Measurements from ENCODE around the gene DTWD2. TPM values are rescaled to one million over a fixed set of nuclear protein-coding genes. Genes with fewer than 3 reads are reported as not detected.
"Not testable (repeated sequence)": the region's sequence is repeated elsewhere in the genome, so short reads cannot be mapped to it uniquely, and the experiment has no call there.

DTWD2 gene
- polyA plus RNA-seq, 1 donor, result 11.0 TPM

DNA sequence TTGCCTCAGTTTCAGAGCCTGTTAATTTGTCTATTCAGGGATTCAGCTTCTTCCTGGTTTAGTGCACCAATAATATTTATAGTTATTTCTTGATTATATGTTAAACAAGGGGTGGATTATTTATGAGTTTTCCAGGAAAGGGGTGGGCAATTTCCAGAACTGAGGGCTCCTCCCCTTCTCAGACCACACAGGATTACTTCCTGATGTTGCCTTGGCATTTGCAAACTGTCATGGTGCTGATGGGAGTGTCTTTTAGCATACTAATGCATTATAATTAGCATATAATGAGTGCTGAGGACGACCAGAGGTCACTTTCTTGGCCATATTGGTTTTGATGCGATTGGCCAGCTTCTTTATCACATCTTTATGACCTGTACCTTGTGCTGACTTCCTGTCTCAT lies 6.2 kb upstream of the DTWD2 start:
- DNase-seq, result no peak

DNA sequence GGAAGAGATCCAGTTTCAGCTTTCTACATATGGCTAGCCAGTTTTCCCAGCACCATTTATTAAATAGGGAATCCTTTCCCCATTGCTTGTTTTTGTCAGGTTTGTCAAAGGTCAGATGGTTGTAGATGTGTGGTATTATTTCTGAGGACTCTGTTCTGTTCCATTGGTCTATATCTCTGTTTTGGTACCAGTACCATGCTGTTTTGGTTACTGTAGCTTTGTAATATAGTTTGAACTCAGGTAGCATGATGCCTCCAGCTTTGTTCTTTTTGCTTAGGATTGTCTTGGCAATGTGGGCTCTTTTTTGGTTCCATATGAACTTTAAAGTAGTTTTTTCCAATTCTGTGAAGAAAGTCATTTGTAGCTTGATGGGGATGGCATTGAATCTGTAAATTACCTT lies 4.8 kb upstream of the DTWD2 start:
- DNase-seq, result not testable (repeated sequence)

DNA sequence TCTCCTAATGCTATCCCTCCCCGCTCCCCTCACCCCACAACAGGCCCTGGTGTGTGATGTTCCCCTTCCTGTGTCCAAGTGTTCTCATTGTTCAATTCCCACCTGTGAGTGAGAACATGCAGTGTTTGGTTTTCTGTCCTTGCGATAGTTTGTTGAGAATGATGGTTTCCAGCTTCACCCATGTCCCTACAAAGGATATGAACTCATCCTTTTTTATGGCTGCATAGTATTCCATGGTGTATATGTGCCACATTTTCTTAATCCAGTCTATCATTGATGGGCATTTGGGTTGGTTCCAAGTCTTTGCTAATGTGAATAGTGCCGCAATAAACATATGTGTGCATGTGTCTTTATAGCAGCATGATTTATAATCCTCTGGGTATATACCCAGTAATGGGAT lies 3.7 kb upstream of the DTWD2 start:
- DNase-seq, result not testable (repeated sequence)

DNA sequence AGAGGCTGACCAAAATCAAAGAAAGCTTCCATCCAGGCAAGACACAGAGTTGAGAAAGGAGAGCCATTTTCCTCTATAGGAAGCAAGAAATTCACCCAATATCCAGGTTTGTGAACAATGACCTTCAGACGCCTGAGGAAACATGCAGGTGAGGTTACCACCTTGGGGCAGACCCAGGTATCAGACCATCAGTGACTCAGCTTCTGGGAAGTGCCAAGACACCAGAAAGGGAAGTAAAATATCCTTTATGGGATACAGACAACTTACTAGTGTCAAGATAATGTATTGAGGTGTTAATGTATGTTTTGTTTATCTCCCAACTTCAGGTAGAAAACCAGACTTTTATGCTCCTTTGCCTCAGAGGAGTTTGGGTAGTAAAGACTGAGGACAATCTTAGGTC lies 2.2 kb upstream of the DTWD2 start:
- no peak for DNase-seq

DNA sequence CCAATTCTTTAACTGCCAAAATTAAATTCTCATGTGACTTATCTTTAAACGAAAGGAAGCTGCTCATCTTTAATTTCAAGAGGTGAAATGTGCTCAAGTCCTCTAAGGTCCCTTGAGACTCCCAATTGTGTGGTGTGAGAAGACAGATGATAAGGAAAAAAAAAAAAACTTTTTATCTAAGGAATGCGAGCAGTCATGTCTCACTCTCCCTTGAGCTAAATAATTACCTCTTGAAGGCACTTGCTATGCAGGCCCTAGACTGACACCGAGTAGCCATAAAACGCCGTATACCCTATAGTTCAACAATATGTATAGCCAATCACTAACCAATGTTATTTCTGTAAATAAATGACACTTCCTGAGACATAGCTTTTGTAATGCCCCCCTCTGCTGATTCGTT lies 1.5 kb upstream of the DTWD2 start:
- DNase-seq, result no peak

DNA sequence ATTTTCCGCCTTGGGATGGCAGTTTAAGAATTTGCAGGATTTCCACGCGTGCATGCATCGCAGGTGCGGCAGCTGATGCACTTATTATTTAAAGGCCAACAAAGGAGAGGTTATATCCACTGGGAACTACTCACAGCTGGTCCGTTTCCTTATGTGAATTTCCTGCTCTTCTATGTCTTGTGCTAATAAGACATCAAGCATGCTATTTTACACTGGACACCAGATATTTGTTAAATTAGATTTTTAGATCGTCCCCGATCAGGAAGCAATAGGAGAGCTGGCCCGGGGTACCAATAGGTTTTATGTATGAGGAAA lies 476 bp upstream of the DTWD2 start:
- peak; percentile 18 for DNase-seq

DNA sequence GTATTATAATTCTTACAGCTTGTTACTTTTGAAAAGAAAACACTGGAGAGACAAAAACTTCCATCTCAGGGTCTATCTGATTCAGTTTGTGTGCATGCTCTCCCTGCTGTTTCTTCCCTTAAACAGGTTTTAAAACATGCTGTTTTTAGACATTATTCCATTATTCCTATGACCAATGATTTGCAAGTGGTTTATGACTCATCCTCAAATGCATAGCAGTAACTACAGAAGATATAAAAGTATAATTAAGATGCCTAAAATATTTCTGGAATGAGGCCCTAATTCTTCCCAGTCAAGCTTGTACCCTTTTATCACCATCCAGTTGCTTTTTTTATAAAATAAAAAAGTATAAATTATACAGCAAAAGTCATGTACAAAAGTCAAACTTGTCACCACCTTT lies 3.7 kb downstream of the DTWD2 start:
- DNase-seq, result no peak

DNA sequence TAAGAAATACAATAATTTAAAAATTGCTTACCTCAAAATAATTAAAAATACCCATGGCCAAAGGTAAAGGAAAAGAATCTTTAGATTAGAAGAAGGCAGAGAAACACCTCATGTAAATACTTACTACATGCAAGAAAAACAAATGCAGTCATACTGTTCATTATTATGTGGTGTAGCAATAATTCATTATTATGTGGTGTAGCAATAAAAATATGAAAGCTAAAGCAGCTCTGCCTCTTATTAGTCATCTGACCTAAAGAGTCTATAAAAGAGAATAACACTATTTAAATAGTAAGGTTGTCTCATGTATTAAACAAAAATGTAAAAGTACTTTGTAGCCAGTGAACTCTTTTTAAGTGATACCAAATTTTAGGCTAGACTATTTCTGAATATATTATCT lies 6.6 kb downstream of the DTWD2 start:
- DNase-seq, result no peak

DNA sequence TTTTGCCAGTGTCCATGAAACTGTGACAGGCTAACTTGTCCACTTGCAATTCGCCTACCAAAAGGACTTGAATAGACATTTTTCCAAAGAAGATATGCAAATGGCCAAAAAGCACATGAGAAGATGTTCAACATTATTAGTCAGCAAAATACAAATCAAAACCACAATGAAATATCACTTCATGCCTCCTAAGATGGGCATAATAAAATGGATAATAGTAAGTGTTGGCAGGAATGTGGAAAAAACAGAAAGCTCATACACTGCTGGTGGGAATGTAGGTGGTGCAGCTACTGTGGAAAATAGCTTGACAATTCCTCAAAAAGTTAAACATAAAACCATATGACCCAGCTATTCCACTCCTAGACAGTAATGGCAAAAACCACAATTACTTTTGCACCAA lies 7.9 kb downstream of the DTWD2 start:
- no peak for DNase-seq

DNA sequence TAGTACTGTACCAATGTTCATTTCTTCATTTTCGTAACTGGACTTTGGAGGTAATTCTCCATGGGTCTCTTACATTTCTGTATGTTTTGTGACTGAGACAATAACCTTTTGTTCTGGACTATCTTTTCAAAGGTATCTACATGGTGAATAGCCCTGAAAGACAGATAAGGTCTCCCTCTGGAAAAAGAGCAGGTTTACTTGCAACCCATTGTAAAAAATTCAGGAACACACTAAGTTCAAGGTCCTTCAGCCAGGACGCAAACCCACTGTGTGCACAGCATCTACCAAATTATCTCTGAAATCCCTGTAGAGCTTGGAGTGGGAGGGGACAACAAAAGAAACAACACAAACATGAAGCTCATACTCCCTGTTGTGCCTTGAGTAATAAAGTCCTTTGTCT lies 8.3 kb downstream of the DTWD2 start:
- DNase-seq, result no peak

DNA sequence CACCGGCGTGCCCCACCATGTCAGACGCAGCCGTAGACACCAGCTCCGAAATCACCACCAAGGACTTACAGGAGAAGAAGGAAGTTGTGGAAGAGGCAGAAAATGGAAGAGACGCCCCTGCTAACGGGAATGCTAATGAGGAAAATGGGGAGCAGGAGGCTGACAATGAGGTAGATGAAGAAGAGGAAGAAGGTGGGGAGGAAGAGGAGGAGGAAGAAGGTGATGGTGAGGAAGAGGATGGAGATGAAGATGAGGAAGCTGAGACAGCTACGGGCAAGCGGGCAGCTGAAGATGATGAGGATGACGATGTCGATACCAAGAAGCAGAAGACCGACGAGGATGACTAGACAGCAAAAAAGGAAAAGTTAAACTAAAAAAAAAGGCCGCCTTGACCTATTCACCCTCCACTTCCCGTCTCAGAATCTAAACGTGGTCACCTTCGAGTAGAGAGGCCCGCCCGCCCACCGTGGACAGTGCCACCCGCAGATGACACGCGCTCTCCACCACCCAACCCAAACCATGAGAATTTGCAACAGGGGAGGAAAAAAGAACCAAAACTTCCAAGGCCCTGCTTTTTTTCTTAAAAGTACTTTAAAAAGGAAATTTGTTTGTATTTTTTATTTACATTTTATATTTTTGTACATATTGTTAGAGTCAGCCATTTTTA lies 14.4 kb downstream of the DTWD2 start:
- not testable (repeated sequence) for DNase-seq

DNA sequence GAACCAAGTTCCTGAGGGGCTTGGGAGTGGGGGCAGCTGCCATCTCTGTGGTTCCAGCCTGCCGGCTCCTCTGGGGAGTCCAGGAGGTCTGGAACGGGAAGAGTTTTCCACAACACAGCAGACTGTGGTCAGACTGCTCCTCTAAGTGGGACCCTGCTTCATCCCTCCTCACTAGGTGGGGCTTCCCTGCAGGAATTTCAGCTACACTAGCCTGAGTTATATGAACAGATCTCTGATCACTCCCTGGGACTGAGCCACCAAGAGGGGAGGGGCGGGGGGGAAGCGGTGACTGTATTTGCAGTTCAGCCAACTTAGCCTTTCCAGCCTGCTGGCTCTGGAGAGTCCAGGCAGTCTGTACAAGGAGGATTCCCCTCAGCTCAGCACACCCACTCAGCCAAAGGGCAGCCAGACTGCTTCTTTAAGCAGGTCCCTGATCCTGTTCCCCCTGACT lies 19.4 kb downstream of the DTWD2 start:
- peak; percentile 45 for DNase-seq

DNA sequence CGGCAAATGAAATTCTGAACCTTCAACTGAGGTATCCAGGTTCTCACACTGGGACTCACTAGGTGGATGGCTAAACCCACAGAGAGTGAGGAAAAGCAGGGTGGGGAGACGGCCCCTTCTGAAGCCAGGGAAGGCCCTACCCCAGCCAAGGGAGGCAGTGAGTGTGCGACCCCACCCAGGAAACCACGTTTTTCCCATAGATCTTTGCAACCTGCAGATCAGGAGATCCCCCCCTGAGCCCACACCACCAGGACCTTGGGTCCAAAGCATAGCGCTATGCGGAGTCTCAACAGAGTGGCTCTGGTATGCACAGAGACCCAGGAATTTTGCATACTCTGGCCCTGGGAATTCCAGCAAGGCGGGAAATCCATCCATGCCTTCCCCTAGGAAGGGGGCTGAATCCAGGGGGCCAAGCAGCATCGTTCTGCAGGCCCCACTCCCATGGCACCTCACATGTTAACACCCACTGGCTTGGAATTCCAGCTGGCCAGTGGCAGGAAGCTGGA lies 19.9 kb downstream of the DTWD2 start:
- DNase-seq, result no peak

DNA sequence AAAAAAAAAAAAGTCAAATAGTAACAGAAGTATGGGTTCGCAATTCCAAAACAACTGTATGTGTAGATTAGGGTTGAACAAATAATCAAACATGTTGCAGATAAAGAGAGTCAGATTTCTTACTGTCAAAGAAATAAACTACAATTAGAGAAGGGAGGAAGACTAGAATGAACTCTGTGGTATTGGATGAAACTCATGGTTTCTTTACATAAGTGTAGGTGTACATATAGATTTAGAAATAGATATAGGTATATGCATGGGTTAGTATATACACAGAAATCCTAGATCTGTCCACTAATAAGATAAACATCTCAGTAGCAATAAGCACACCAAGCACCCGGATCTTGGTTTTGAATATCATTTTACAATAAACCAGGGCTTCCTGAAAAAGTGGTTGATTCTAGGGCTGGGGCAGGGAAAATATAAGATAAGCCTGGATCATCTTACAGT lies 21.3 kb downstream of the DTWD2 start:
- DNase-seq, result no peak

DNA sequence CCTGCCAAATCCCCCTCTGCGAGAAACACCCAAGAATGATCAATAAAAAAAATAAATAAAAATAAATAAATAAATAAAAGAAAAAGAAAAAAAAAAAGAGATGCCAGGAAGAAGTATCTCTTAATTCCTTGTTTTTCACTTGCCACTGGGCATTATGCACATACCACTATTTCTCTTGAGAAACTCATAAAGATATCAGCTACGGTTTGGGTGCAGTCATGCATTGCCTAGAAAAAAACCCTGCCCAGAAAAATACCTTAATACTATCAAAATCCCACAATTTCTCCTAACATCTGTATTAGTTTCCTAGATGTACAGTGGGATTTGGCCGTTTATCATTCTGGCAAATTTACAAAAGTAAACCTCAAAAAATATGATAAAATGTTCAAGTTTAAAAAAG lies 22.5 kb downstream of the DTWD2 start:
- DNase-seq, result no peak

DNA sequence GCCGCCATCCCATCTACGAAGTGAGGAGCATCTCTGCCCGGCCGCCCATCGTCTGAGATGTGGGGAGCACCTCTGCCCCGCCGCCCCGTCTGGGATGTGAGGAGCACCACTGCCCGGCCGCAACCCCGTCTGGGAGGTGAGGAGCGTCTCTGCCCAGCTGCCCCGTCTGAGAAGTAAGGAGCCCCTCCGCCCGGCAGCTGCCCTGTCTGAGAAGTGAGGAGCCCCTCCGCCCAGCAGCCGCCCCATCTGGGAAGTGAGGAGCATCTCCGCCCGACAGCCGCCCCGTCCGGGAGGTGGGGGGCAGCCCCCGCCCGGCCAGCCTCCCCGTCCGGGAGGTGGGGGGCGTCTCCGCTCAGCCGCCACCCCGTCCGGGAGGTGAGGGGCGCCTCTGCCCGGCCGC lies 23.4 kb downstream of the DTWD2 start:
- not testable (repeated sequence) for DNase-seq

DNA sequence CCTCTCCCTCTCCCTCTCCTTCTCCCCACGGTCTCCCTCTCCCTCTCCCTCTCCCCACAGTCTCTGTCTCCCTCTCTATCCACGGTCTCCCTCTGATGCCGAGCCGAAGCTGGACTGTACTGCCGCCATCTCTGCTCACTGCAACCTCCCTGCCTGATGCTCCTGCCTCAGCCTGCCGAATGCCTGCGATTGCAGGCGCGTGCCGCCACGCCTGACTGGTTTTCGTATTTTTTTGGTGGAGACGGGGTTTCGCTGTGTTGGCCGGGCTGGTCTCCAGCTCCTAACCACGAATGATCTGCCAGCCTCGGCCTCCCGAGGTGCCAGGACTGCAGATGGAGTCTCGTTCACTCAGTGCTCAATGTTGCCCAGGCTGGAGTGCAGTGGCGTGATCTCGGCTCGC lies 24.0 kb downstream of the DTWD2 start:
- not testable (repeated sequence) for DNase-seq

DNA sequence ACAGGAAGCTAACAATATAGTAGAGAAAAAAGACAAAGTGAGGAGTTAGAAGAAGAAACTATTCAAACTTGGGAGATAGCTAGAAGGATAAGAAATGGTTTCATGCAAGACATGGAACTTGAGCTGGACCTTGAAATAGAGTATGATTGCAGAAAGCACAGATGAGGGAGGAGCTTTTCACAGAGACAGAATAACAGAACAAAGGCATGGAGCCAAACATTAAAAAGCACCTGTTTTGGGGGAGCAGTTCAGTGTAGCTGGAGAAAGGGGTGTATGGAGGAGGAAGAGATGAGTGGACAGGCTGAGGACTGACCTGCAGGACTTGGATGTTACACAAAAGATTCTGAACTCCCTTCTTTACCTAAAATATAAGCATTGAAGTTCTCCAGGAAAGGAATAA lies 25.2 kb downstream of the DTWD2 start:
- no peak for DNase-seq

DNA sequence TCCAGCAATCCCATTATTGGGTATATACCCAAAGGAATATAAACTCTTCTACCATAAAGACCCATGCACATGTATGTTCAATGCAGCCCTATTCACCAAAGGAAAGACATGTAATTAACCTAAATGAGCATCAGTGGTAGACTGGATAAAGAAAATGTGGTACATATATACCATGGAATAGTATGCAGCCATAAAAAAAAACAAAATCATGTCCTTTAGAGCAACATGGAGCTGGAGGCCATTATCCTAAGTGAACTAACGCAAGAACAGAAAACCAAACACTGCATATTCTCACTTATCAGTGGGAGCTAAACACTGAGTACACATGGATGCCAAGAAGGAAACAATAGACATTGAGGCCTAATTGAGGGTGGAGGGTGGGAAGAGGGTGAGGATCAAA lies 27.8 kb downstream of the DTWD2 start:
- DNase-seq, result no peak

DNA sequence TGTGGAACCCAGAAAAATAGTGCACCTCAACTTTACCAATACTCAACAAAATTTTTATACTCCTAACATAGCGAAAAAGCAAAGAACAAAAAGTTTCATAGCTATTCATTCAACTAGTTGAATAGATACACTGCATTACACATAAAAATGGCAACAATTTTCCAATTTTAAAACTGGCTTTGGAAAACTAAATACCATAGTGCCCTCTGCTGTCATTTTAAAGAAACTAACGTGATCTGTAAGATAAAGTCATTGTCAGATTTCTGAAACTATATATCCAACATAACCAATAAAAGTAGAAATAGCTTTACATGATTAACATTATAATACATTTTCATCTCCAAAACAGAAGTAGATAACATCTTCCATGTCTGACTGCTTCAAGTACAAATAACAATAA lies 31.6 kb downstream of the DTWD2 start:
- DNase-seq, result peak; percentile 6

DNA sequence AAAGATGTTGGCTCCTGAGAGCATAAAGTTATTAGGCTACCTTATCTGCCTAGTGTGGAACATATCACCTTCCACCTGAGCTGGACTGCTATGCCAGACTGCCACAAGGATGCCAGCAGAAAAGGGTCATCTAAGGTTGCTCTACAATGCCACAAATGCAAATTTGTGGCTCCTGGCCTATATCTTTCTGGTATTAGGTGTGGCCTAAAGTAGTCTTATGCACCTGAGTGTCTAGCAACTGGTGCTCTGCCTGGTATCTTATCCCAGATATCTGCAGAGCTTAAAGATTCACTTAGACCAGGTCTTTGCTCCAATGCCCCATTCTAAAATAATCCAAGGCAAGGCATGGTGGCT lies 34.7 kb downstream of the DTWD2 start:
- DNase-seq, result no peak

DNA sequence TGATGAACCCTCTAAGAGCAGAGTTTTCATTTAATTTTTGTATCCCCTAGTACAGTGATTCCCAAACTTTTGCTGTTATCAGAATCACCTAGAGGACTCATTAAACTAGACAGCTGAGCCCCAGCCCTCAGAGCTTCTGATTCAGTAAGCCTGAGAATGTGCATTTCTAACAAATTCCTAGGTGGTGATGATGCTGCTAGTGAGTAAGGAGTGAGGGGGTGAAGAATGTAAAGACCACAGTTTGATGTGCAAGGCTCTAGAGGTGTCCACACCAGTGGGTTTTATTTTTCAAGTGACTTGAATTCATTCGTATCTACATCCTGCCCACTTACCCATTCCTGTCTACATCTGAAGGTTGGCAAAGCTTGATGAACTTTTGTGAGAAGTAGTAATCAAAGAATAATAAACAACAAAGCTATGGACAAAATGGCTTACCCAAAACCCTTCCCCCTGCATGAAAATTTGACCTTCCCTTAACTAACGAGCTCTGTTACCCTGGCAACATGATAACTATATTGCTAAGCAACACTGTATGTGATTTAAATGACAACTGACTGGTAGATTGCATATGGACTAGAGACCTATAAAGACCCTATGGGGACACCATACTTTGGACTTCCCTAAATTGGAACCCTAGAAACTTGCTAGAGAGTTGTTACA lies 35.2 kb downstream of the DTWD2 start:
- no peak for DNase-seq

DNA sequence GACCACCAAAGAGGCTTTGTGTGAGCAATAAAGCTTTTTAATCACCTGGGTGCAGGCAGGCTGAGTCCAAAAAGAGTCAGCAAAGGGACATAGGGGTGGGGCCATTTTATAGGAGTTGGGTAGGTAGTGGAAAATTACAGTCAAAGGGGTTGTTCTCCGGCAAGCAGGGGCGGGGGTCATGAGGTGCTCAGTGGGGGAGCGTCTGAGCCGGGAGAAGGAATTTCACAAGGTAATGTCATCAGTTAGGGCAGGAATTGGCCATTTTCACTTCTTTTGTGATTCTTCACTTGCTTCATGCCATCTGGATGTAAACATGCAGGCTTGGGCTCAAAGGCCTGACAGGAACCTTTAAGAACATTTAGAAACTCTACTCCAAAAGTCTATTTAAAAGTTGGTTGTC lies 36.0 kb downstream of the DTWD2 start:
- not testable (repeated sequence) for DNase-seq

DNA sequence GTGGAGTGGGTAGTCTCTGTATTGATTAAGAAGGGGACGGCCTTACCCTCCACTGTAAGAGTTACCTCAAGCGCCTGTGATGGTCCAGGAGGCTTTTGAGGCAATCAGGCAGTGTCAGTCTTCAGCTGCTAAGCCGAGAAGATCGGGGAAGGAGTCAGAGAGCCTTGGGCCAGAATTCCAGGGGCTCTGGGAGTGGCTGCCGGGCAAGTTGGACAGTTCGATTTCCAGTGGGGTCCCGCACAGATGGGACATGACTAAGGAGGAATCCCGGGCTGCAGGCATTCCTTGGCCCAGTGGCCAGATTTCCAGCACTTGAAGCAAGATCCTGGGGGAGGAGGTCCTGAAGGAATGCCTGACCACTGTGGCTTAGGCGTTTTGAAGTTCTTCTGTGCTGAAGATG lies 38.0 kb downstream of the DTWD2 start:
- DNase-seq, result not testable (repeated sequence)
